HepG2 (cell line): ENCODE measurements around the gene GIPC2. TPM values are rescaled to one million over a fixed set of nuclear protein-coding genes. Genes with fewer than 3 reads are reported as not detected.

ENCODE experiments used
- CEBPG ChIP-seq: IDR thresholded peaks from 2 replicates; pipeline ENCODE4 v1.6.1; 2016
- MXI1 ChIP-seq: IDR thresholded peaks from 3 replicates; pipeline ENCODE4 v1.6.1; 2012; ENCODE audit warnings: low read depth, low read length, inconsistent platforms, borderline replicate concordance
- PAWR ChIP-seq: sonication (generic); formaldehyde crosslinking; IDR thresholded peaks from 2 replicates; pipeline ENCODE4 v1.4.0; 2020; ENCODE audit warnings: missing genetic modification reagents, mild to moderate bottlenecking, borderline replicate concordance
- RARG ChIP-seq: sonication (generic); formaldehyde crosslinking; IDR thresholded peaks from 2 replicates; pipeline ENCODE4 v1.4.0; 2020; ENCODE audit warnings: low read depth, mild to moderate bottlenecking, missing genetic modification reagents
- REXO4 ChIP-seq: sonication (generic); formaldehyde crosslinking; IDR thresholded peaks from 2 replicates; pipeline ENCODE4 v1.8.0; 2022; ENCODE audit warnings: missing genetic modification reagents, mild to moderate bottlenecking, borderline replicate concordance
- SAFB2 ChIP-seq: sonication (generic); formaldehyde crosslinking; IDR thresholded peaks from 2 replicates; pipeline ENCODE4 v1.5.1; 2020; ENCODE audit warnings: missing genetic modification reagents, low read depth, mild to moderate bottlenecking, borderline replicate concordance
- SATB2 ChIP-seq: sonication (generic); formaldehyde crosslinking; IDR thresholded peaks from 2 replicates; pipeline ENCODE4 v1.5.0; 2020; ENCODE audit warnings: missing genetic modification reagents
- SMARCC2 ChIP-seq: fragments of 450-650 bp; IDR thresholded peaks from 2 replicates; pipeline ENCODE4 v1.6.1; 2017; ENCODE audit warnings: antibody characterized with exemption, mild to moderate bottlenecking
- SRY ChIP-seq: sonication (generic); formaldehyde crosslinking; IDR thresholded peaks from 2 replicates; pipeline ENCODE4 v1.8.0; 2022; ENCODE audit warnings: mild to moderate bottlenecking, missing genetic modification reagents
- ZNF260 ChIP-seq: sonication (generic); formaldehyde crosslinking; IDR thresholded peaks from 2 replicates; pipeline ENCODE4 v1.4.0; 2020; ENCODE audit warnings: missing genetic modification reagents, low read depth, mild to moderate bottlenecking, borderline replicate concordance
- ZNF33A ChIP-seq: sonication (generic); formaldehyde crosslinking; IDR thresholded peaks from 2 replicates; pipeline ENCODE4 v1.5.1; 2020; ENCODE audit warnings: missing genetic modification reagents, mild to moderate bottlenecking, moderate library complexity, borderline replicate concordance
- ZNF552 ChIP-seq: sonication (generic); formaldehyde crosslinking; IDR thresholded peaks from 2 replicates; pipeline ENCODE4 v1.9.0; 2022; ENCODE audit warnings: missing genetic modification reagents, mild to moderate bottlenecking, borderline replicate concordance
- ZNF660 ChIP-seq: sonication (generic); formaldehyde crosslinking; IDR thresholded peaks from 2 replicates; pipeline ENCODE4 v1.5.1; 2020; ENCODE audit warnings: mild to moderate bottlenecking, low read depth, missing genetic modification reagents, borderline replicate concordance
- ZNF747 ChIP-seq: sonication (generic); formaldehyde crosslinking; IDR thresholded peaks from 2 replicates; pipeline ENCODE4 v1.8.1; 2023; ENCODE audit warnings: missing genetic modification reagents, mild to moderate bottlenecking, borderline replicate concordance
- ZNF781 ChIP-seq: sonication (generic); formaldehyde crosslinking; IDR thresholded peaks from 2 replicates; pipeline ENCODE4 v1.5.1; 2020; ENCODE audit warnings: borderline replicate concordance, mild to moderate bottlenecking, missing genetic modification reagents; ENCODE audit errors: not compliant biosample characterization
- ZNF782 ChIP-seq: sonication (generic); formaldehyde crosslinking; IDR thresholded peaks from 2 replicates; pipeline ENCODE4 v1.4.0; 2020; ENCODE audit warnings: missing genetic modification reagents, mild to moderate bottlenecking, borderline replicate concordance
- ZNF790 ChIP-seq: sonication (generic); formaldehyde crosslinking; IDR thresholded peaks from 2 replicates; pipeline ENCODE4 v1.8.0; 2022; ENCODE audit warnings: missing genetic modification reagents, mild to moderate bottlenecking, borderline replicate concordance
- polyA plus RNA-seq, 8 experiments: library from polyadenylated mRNA; depleted of rRNA in 3 of 8; stranded (reverse) in 7 of 8; unstranded in 1 of 8; fragments of >200 nt; fragmentation: Illumina TruSeq in 4 of 8; extraction: Trizol in 4 of 8; gene quantifications; 2 replicates each; pipeline versions ENCODE4 v1.2.1 to v1.2.3, GENCODE V29; 2011 to 2016; ENCODE audit warnings: low read depth in 4 of 8, missing spikeins in 1 of 8, mixed read lengths in 1 of 8; ENCODE audit not compliant: insufficient read depth in 1 of 8
- total RNA-seq, 5 experiments: library from RNA; depleted of rRNA; stranded (reverse); fragments of >200 nt; fragmentation: Illumina TruSeq; extraction: Trizol; gene quantifications; 2 replicates each; pipeline ENCODE4 v1.2.3, GENCODE V29; 2016; ENCODE audit warnings: low read depth in 1 of 5
- TF ChIP-seq, protein P1 (sequence below): sonication (generic); formaldehyde crosslinking; IDR thresholded peaks from 2 replicates; pipeline ENCODE4 v1.5.0; 2020; ENCODE audit warnings: mild to moderate bottlenecking, missing genetic modification reagents
- TF ChIP-seq, protein P2 (sequence below): sonication (generic); formaldehyde crosslinking; IDR thresholded peaks from 2 replicates; pipeline ENCODE4 v1.8.1; 2023; ENCODE audit warnings: mild to moderate bottlenecking, inconsistent platforms, moderate library complexity, missing genetic modification reagents, borderline replicate concordance
- TF ChIP-seq, protein P3 (sequence below): sonication (generic); formaldehyde crosslinking; IDR thresholded peaks from 2 replicates; pipeline ENCODE4 v1.5.1; 2020; ENCODE audit warnings: mild to moderate bottlenecking, moderate library complexity, missing genetic modification reagents
- TF ChIP-seq, protein P4 (sequence below): sonication (generic); formaldehyde crosslinking; IDR thresholded peaks from 2 replicates; pipeline ENCODE4 v1.4.0; 2020; ENCODE audit warnings: missing genetic modification reagents
- TF ChIP-seq, protein P5 (sequence below): sonication (generic); formaldehyde crosslinking; IDR thresholded peaks from 2 replicates; pipeline ENCODE4 v1.8.1; 2023; ENCODE audit warnings: mild to moderate bottlenecking, missing genetic modification reagents

The GIPC2 gene
- total and polyA plus RNA-seq, 2 of the 13 experiments (the other 11 are each of a cell fraction or from before 2014, with no cell fraction given): 6.1 to 21.6 TPM

DNA sequence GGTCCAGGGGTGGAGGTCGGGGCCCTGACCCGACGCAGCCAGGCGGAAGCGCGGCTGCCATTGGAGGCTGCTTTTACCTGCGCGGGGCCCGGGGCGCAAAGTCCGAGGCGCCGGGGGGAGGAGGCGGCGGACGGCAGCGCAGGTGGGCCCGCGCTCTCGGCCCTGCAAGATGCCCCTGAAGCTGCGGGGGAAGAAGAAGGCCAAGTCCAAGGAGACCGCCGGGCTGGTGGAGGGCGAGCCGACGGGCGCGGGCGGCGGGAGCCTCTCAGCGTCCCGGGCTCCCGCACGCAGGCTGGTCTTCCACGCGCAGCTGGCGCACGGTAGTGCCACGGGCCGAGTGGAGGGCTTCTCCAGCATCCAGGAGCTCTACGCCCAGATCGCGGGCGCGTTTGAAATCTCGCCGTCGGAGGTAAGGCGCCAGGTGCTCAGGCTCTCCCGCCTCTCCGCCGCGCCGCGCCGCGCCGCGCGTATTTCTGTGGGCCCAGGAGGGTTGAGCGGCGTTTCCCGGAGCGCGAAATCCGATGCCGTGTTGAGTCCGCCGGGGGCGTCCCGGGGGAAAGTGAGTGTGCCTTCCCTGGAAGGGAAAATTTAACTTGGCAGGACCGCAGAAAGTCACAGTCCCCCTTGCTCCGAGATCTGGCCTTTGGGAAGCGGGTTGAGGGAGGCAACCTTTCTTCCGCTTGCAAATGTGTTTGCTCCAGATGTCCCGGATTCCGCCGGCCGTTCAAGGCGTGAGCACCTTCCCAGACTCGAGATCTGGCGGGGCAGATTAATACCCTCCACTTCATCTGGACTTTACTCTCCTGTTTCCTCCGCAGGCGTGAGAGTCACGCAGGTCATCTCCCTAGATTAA is at the start of gene GIPC2 (continued):
- TF ChIP-seq, protein P1, sequence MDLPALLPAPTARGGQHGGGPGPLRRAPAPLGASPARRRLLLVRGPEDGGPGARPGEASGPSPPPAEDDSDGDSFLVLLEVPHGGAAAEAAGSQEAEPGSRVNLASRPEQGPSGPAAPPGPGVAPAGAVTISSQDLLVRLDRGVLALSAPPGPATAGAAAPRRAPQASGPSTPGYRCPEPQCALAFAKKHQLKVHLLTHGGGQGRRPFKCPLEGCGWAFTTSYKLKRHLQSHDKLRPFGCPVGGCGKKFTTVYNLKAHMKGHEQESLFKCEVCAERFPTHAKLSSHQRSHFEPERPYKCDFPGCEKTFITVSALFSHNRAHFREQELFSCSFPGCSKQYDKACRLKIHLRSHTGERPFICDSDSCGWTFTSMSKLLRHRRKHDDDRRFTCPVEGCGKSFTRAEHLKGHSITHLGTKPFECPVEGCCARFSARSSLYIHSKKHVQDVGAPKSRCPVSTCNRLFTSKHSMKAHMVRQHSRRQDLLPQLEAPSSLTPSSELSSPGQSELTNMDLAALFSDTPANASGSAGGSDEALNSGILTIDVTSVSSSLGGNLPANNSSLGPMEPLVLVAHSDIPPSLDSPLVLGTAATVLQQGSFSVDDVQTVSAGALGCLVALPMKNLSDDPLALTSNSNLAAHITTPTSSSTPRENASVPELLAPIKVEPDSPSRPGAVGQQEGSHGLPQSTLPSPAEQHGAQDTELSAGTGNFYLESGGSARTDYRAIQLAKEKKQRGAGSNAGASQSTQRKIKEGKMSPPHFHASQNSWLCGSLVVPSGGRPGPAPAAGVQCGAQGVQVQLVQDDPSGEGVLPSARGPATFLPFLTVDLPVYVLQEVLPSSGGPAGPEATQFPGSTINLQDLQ (CRISPR knock-in tag): peak; percentile 53; the same call in 1 of the 2 replicates
- TF ChIP-seq PAWR: no peak; the same call in 1 of the 2 replicates
- no peak for TF ChIP-seq ZNF33A (CRISPR knock-in tag)
- TF ChIP-seq MXI1: no peak; the same call in 2 of the 3 replicates
- TF ChIP-seq SATB2: no peak
- TF ChIP-seq ZNF747 (CRISPR knock-in tag): no peak
- TF ChIP-seq, protein P2, sequence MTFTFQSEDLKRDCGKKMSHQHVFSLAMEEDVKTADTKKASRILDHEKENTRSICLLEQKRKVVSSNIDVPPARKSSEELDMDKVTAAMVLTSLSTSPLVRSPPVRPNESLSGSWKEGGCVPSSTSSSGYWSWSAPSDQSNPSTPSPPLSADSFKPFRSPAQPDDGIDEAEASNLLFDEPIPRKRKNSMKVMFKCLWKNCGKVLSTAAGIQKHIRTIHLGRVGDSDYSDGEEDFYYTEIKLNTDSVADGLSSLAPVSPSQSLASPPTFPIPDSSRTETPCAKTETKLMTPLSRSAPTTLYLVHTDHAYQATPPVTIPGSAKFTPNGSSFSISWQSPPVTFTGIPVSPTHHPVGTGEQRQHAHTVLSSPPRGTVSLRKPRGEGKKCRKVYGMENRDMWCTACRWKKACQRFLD: no peak; the same call in 1 of the 2 replicates
- TF ChIP-seq RARG (CRISPR knock-in tag): no peak
- peak; percentile 72; the same call in 1 of the 2 replicates for TF ChIP-seq ZNF782
- TF ChIP-seq REXO4 (CRISPR knock-in tag): no peak
- no peak for TF ChIP-seq SRY
- TF ChIP-seq, protein P3, sequence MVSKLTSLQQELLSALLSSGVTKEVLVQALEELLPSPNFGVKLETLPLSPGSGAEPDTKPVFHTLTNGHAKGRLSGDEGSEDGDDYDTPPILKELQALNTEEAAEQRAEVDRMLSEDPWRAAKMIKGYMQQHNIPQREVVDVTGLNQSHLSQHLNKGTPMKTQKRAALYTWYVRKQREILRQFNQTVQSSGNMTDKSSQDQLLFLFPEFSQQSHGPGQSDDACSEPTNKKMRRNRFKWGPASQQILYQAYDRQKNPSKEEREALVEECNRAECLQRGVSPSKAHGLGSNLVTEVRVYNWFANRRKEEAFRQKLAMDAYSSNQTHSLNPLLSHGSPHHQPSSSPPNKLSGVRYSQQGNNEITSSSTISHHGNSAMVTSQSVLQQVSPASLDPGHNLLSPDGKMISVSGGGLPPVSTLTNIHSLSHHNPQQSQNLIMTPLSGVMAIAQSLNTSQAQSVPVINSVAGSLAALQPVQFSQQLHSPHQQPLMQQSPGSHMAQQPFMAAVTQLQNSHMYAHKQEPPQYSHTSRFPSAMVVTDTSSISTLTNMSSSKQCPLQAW (CRISPR knock-in tag): no peak
- TF ChIP-seq ZNF260 (CRISPR knock-in tag): no peak
- TF ChIP-seq ZNF552: no peak
- TF ChIP-seq ZNF781: no peak
- TF ChIP-seq ZNF790 (CRISPR knock-in tag): no peak
- no peak; the same call in 1 of the 2 replicates for TF ChIP-seq CEBPG (CRISPR knock-in tag)
- TF ChIP-seq SMARCC2: no peak
- TF ChIP-seq, protein P4, sequence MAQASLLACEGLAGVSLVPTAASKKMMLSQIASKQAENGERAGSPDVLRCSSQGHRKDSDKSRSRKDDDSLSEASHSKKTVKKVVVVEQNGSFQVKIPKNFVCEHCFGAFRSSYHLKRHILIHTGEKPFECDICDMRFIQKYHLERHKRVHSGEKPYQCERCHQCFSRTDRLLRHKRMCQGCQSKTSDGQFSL (CRISPR knock-in tag): no peak
- TF ChIP-seq, protein P5, sequence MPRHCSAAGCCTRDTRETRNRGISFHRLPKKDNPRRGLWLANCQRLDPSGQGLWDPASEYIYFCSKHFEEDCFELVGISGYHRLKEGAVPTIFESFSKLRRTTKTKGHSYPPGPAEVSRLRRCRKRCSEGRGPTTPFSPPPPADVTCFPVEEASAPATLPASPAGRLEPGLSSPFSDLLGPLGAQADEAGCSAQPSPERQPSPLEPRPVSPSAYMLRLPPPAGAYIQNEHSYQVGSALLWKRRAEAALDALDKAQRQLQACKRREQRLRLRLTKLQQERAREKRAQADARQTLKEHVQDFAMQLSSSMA (CRISPR knock-in tag): no peak
- TF ChIP-seq ZNF660 (CRISPR knock-in tag): no peak
- peak; percentile 54; the same call in 1 of the 2 replicates for TF ChIP-seq SAFB2 (CRISPR knock-in tag)
